Activated B cell treated with CpG ODN at 0.5 μM for 24 hours (primary cell): ENCODE data around the gene PHC2. TPM values are rescaled to one million over a fixed set of nuclear protein-coding genes. Genes with fewer than 3 reads are reported as not detected.

Experiments
- ATAC-seq: fragments of 200-7000 bp; cut with Tn5 transposase; one replicate; pipeline ENCODE4 v1.10.0; 2021; ENCODE audit warnings: low read depth, mild to moderate bottlenecking, moderate library complexity
- CTCF ChIA-PET: fragments of 350-600 bp; sonication (Branson Sonifier 250); formaldehyde crosslinking; loops from one replicate; lab custom pipeline; 2021; ENCODE audit warnings: antibody characterized with exemption; lab: Charles Lee
- POLR2A ChIA-PET: fragments of 350-600 bp; sonication (Branson Sonifier 250); formaldehyde crosslinking; loops from one replicate; lab custom pipeline; 2021; ENCODE audit warnings: antibody characterized with exemption; lab: Charles Lee
- DNase-seq: peaks from one replicate; pipeline ENCODE4 v3.0.0; 2022
- H3K27ac Mint-ChIP-seq: one replicate; pipeline ENCODE4 v1.8.0; 2020; ENCODE audit warnings: mixed read lengths
- H3K27me3 Mint-ChIP-seq: one replicate; pipeline ENCODE4 v1.8.0; 2021; ENCODE audit warnings: mixed read lengths
- H3K36me3 Mint-ChIP-seq: one replicate; pipeline ENCODE4 v1.8.0; 2021; ENCODE audit warnings: low read depth, mixed read lengths
- H3K4me1 Mint-ChIP-seq: one replicate; pipeline ENCODE4 v1.8.0; 2021; ENCODE audit warnings: mixed read lengths
- H3K4me3 Mint-ChIP-seq: one replicate; pipeline ENCODE4 v1.8.0; 2020; ENCODE audit warnings: mild to moderate bottlenecking, mixed read lengths
- H3K9me3 Mint-ChIP-seq: one replicate; pipeline ENCODE4 v1.8.0; 2020; ENCODE audit warnings: mixed read lengths
- intact Hi-C: fragments of 100-400 bp; cut with micrococcal nuclease; formaldehyde crosslinking; loops from one replicate; pipeline ENCODE4 v1.15.1; 2024
- total RNA-seq: library from RNA; stranded (reverse); gene quantifications from 2 replicates; pipeline ENCODE4 v1.2.3, GENCODE V29; 2022
- TF ChIP-seq, protein P1 (sequence below): fragments of 200-600 bp; IDR thresholded peaks from one replicate; pipeline ENCODE4 v1.8.0; 2022; ENCODE audit warnings: antibody characterized with exemption, mild to moderate bottlenecking

The PHC2 gene
- total RNA-seq, 1 donor from 2014 or later = 16.4 TPM

DNA sequence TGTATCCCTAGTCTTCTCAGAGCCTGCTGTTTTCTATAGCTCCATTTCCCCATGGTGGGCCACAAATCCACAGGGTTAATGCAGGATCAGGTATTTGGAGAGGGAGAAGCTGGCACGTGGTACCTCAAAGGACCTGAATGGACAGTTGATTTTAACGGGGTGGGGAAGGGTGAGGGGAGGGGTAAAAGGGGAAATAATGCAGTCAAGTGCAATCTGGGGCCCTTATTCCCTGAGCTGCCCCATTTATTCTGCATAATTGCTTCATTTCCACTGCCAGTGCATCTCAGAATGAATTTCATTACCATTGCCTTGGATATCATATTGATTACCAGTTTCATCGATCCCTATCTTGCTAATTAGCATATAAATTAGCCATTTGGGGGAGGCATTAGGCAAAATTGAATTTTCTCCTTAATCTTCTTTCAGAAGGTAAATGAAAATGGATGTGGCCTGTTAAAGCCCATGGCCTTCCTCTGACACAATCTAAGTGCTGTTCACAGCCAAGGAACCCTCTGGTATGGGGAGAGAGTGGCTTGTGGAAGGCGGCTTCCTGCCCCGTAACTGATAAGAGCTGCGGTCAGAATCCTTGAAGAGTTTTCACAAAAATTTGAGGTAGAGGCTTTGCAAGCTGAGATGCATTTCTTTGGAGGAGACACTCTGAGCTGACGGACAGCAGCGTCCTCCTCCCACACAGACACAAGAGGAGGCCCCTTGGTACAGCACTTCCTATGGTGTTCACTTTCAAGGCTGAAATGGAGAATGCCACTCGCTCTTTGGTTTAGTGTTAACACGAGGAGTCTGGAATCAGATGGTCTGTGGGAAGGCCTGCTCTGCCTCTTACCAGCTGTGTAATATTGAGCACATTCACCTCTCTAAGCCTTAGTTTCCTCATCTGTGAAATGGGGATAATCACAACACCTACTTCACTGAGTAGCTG is 34.4 kb downstream of the PHC2 start:
- Mint-ChIP-seq H3K4me1 (no peaks in the 10 kb centered on the region), H3K27ac (no peak overlapping the region), H3K4me3 (no peak overlapping the region), H3K36me3 (no peaks in the 10 kb centered on the region), H3K9me3 (no peaks in the 10 kb centered on the region), H3K27me3 (peaks cover 22% of the 10 kb centered on the region)
- DNase-seq = no peak
- TF ChIP-seq, protein P1, sequence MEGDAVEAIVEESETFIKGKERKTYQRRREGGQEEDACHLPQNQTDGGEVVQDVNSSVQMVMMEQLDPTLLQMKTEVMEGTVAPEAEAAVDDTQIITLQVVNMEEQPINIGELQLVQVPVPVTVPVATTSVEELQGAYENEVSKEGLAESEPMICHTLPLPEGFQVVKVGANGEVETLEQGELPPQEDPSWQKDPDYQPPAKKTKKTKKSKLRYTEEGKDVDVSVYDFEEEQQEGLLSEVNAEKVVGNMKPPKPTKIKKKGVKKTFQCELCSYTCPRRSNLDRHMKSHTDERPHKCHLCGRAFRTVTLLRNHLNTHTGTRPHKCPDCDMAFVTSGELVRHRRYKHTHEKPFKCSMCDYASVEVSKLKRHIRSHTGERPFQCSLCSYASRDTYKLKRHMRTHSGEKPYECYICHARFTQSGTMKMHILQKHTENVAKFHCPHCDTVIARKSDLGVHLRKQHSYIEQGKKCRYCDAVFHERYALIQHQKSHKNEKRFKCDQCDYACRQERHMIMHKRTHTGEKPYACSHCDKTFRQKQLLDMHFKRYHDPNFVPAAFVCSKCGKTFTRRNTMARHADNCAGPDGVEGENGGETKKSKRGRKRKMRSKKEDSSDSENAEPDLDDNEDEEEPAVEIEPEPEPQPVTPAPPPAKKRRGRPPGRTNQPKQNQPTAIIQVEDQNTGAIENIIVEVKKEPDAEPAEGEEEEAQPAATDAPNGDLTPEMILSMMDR = no peak
- no peak for ATAC-seq
- intact Hi-C loops = no loop called here
- ChIA-PET CTCF (no interaction called here), POLR2A (no interaction called here)

DNA sequence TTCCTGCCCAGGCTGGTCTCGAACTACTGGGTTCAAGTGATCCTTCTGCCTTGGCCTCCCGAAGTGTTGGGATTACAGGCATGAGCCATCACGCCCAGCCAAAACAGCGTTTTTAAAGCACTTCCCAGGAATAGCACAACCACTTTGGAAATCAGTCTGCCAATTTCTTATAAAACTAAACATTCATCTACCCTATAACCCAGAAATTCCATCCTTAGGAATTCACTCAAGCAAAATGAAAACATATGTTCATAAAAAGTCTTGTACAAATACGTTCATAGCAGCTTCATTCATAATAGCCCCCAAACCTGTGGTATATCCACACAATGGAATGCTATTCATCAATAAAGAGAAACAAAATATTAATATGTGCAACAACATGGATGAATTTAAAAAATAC is 36.1 kb downstream of the PHC2 start:
- no peak overlapping the region for H3K27ac Mint-ChIP-seq
- no peaks in the 10 kb centered on the region for H3K9me3 Mint-ChIP-seq
- no peaks in the 10 kb centered on the region for H3K4me1 Mint-ChIP-seq
- ATAC-seq (no peak), DNase-seq (no peak)
- peaks cover 22% of the 10 kb centered on the region for H3K27me3 Mint-ChIP-seq
- H3K36me3 Mint-ChIP-seq = no peaks in the 10 kb centered on the region
- intact Hi-C loops = no loop called here
- ChIA-PET CTCF (no interaction called here), POLR2A (no interaction called here)
- TF ChIP-seq, protein P1 = no peak
- no peak overlapping the region for H3K4me3 Mint-ChIP-seq

DNA sequence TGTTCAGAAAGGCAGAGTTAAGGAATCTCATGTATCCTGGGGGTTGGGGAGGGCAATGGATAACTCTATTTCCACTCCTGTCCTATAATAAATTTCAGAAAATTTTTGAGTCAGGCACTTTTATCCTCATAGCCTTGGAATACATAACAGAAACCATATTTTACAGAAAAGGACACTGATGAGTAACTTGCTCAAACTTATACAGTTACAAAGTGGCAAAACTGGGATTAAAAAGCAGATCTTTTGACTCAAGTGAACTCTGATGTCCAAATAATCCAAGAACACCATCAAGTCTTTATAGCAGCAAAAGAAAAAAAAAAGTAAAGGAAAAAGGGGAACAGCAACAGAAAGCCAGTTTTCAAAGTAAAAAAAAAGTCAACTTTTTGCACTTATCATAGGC is 36.9 kb downstream of the PHC2 start:
- Mint-ChIP-seq H3K36me3 (no peaks in the 10 kb centered on the region), H3K4me3 (no peak overlapping the region), H3K27me3 (peaks cover 20% of the 10 kb centered on the region), H3K4me1 (no peaks in the 10 kb centered on the region), H3K27ac (no peak overlapping the region), H3K9me3 (no peaks in the 10 kb centered on the region)
- intact Hi-C loops = no loop called here
- ATAC-seq (no peak), DNase-seq (no peak)
- TF ChIP-seq, protein P1 = no peak
- ChIA-PET CTCF (no interaction called here), POLR2A (no interaction called here)

DNA sequence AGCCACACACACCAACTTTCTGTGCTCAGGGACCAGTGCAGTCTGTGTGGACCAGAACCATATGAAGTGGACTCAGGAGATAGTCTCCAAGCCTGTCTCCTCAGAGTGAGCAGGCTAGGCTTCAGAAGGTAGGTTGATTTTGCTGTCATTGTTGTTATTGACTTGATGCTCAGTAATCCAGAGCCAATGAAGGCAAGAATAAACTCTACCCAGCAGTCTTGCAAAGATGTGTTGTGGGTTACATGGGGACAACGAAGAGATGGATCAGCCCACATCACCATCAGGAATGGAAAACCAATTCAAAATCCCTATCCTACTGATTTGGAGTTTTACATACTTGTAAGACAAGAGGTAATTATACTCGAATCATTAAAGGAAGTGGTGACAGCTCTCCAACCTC is 37.4 kb downstream of the PHC2 start:
- no peak overlapping the region for H3K4me3 Mint-ChIP-seq
- CTCF ChIA-PET = no interaction called here
- H3K9me3 Mint-ChIP-seq = no peaks in the 10 kb centered on the region
- H3K27me3 Mint-ChIP-seq = peaks cover 15% of the 10 kb centered on the region
- POLR2A ChIA-PET = no interaction called here
- no peak for ATAC-seq
- no peaks in the 10 kb centered on the region for H3K4me1 Mint-ChIP-seq
- H3K27ac Mint-ChIP-seq = no peak overlapping the region
- intact Hi-C loops = no loop called here
- no peak for DNase-seq
- H3K36me3 Mint-ChIP-seq = no peaks in the 10 kb centered on the region
- TF ChIP-seq, protein P1 = no peak

DNA sequence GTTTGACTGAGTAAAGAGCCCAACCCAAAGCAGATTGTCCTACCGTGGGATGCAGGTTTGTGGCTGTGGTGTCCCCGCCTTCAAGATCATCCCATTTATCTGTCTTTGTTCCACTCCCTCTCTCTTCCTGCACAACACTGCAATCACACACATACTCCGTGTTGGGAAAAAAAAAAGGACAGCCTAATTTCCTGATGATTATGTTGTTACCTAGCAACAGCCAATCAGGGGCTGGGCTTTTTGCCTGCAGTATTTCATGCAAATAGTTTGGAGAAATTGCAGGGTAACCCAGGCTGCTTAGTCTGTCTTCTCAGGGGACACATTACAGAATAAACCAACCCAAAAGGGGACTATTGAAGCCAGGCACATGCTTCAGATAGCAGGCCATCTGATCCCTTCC is 38.3 kb downstream of the PHC2 start:
- intact Hi-C loops = no loop called here
- H3K27me3 Mint-ChIP-seq = peaks cover 13% of the 10 kb centered on the region
- TF ChIP-seq, protein P1 = no peak
- ChIA-PET POLR2A (no interaction called here), CTCF (interaction anchor here (0.7 kb wide), 1 partner anchor 50 kb away, joined by 3 read pairs; no protein-coding TSS in a partner anchor)
- ATAC-seq (no peak), DNase-seq (no peak)
- H3K4me3 Mint-ChIP-seq = no peak overlapping the region
- H3K9me3 Mint-ChIP-seq = no peaks in the 10 kb centered on the region
- H3K27ac Mint-ChIP-seq = no peak overlapping the region
- H3K36me3 Mint-ChIP-seq = no peaks in the 10 kb centered on the region
- no peaks in the 10 kb centered on the region for H3K4me1 Mint-ChIP-seq
